Caco-2 (cell line): Measurements from ENCODE around the gene RAB3GAP1. TPM values are rescaled to one million over a fixed set of nuclear protein-coding genes. Genes with fewer than 3 reads are reported as not detected.

ENCODE experiments used
- BruUV-seq: library from RNA; stranded (reverse); fragments of 400-500 nt; replicated peaks from 2 replicates; lab custom pipeline; 2021; lab: Mats Ljungman, UMichigan
- CTCF ChIA-PET: fragments of 300-600 bp; sonication (Branson Sonifier 250); formaldehyde crosslinking; loops from one replicate; lab custom pipeline; 2022; ENCODE audit warnings: antibody characterized with exemption; lab: Charles Lee
- POLR2A ChIA-PET: fragments of 300-600 bp; sonication (Branson Sonifier 250); formaldehyde crosslinking; loops from one replicate; lab custom pipeline; 2022; ENCODE audit warnings: antibody characterized with exemption; lab: Charles Lee
- DNase-seq, 2 experiments: peaks; one replicate each; pipeline versions ENCODE4 v3.0.0 to v3.0.0-alpha.2; 2020 to 2022
- H3K27me3 ChIP-seq: replicated peaks from 2 replicates; pipeline ENCODE4 v1.6.0; 2011; ENCODE audit warnings: low read length; ENCODE audit not compliant: control insufficient read depth, insufficient read depth
- H3K36me3 ChIP-seq: 2 replicates; pipeline ENCODE4 v1.5.1; 2011; ENCODE audit warnings: low read length; ENCODE audit not compliant: control insufficient read depth, insufficient read depth
- H3K4me1 ChIP-seq: fragments of 250-450 bp; sonication (Bioruptor Pico); 2 replicates; pipeline ENCODE4 v1.5.1; 2020; ENCODE audit warnings: mild to moderate bottlenecking
- H3K4me3 ChIP-seq: 2 replicates; pipeline ENCODE4 v1.5.1; 2011; ENCODE audit warnings: low read depth, mild to moderate bottlenecking, control low read depth, low read length
- H3K9me3 ChIP-seq: fragments of 250-450 bp; sonication (Bioruptor Pico); 2 replicates; pipeline ENCODE4 v1.5.1; 2020; ENCODE audit warnings: mild to moderate bottlenecking, moderate library complexity
- H3K27ac Mint-ChIP-seq: one replicate; pipeline ENCODE4 v1.8.0; 2022; ENCODE audit warnings: mixed read lengths; ENCODE audit not compliant: unreplicated experiment
- H3K27me3 Mint-ChIP-seq: one replicate; pipeline ENCODE4 v1.8.0; 2022; ENCODE audit warnings: mixed read lengths; ENCODE audit not compliant: insufficient read depth, unreplicated experiment
- H3K36me3 Mint-ChIP-seq: one replicate; pipeline ENCODE4 v1.8.0; 2022; ENCODE audit warnings: mild to moderate bottlenecking, mixed read lengths; ENCODE audit not compliant: insufficient read depth, unreplicated experiment
- H3K4me1 Mint-ChIP-seq: one replicate; pipeline ENCODE4 v1.8.0; 2022; ENCODE audit warnings: low read depth, mixed read lengths; ENCODE audit not compliant: unreplicated experiment
- H3K4me3 Mint-ChIP-seq: one replicate; pipeline ENCODE4 v1.8.0; 2022; ENCODE audit warnings: mild to moderate bottlenecking, moderate library complexity, mixed read lengths; ENCODE audit not compliant: unreplicated experiment
- H3K9me3 Mint-ChIP-seq: one replicate; pipeline ENCODE4 v1.8.0; 2022; ENCODE audit warnings: mixed read lengths; ENCODE audit not compliant: unreplicated experiment
- CTCF ChIP-seq, 2 experiments: fragments of 200-600 bp in 1 of 2; IDR thresholded peaks; 1 replicate in 1 of 2; 2 replicates in 1 of 2; pipeline versions ENCODE4 v1.5.1 to v1.8.0; 2011 to 2022; ENCODE audit warnings: antibody characterized with exemption in 1 of 2, control low read depth in 1 of 2, inconsistent platforms in 1 of 2, low read depth in 1 of 2, low read length in 1 of 2, mild to moderate bottlenecking in 1 of 2, moderate library complexity in 1 of 2; ENCODE audit not compliant: insufficient read depth in 1 of 2, severe bottlenecking in 1 of 2, unreplicated experiment in 1 of 2
- intact Hi-C: fragments of 100-400 bp; cut with micrococcal nuclease; formaldehyde crosslinking; loops from one replicate; pipeline ENCODE4 v1.10.0; 2022; ENCODE audit not compliant: unreplicated experiment
- total RNA-seq: library from RNA; stranded (reverse); gene quantifications from 2 replicates; pipeline ENCODE4 v1.2.3, GENCODE V29; 2022

RAB3GAP1 gene
- total RNA-seq, 1 experiment from 2014 or later: 43.1 TPM

- Histone ChIP-seq H3K9me3 (peaks cover 44% of the 10 kb centered on the region), H3K36me3 (peaks cover 2% of the 10 kb centered on the region; the same call in 1 of the 2 replicates), H3K4me1 (no peaks in the 10 kb centered on the region), H3K4me3 (no peak overlapping the region), H3K27me3 (no peaks in the 10 kb centered on the region)
- peaks cover 38% of the 10 kb centered on the region for H3K36me3 Mint-ChIP-seq
- intact Hi-C loops: no loop called here
- peaks cover 8% of the 10 kb centered on the region for H3K4me1 Mint-ChIP-seq
- no peaks in the 10 kb centered on the region for H3K27me3 Mint-ChIP-seq
- H3K9me3 Mint-ChIP-seq: peaks cover 50% of the 10 kb centered on the region
- no peak overlapping the region for H3K27ac Mint-ChIP-seq
- CTCF ChIA-PET: no interaction called here
- no peak for DNase-seq
- no peak overlapping the region for H3K4me3 Mint-ChIP-seq
- POLR2A ChIA-PET: no interaction called here
- BruUV-seq: no TSS peak
- TF ChIP-seq CTCF (IDR thresholded peaks at IDR 0.05; ENCODE audit: insufficient read depth in 1 of 2, low read depth in 1 of 2, low read length in 1 of 2, severe bottlenecking in 1 of 2, unreplicated experiment in 1 of 2): no peak
Measured at GRCh38 chr2:135072125-135072997, 20.3 kb downstream of the RAB3GAP1 start.

GRCh38 chr2:135074216-135074615, 22.1 kb downstream of the RAB3GAP1 start:
- Mint-ChIP-seq H3K36me3 (peaks cover 36% of the 10 kb centered on the region), H3K27ac (no peak overlapping the region)
- no peak overlapping the region for H3K4me3 ChIP-seq

GRCh38 chr2:135076556-135076955, 24.5 kb downstream of the RAB3GAP1 start:
- Histone ChIP-seq H3K4me1 (no peaks in the 10 kb centered on the region), H3K9me3 (peaks cover 18% of the 10 kb centered on the region), H3K4me3 (no peak overlapping the region), H3K36me3 (peaks cover 2% of the 10 kb centered on the region; the same call in 1 of the 2 replicates), H3K27me3 (no peaks in the 10 kb centered on the region)
- BruUV-seq: no TSS peak
- Mint-ChIP-seq H3K4me3 (no peak overlapping the region), H3K9me3 (peaks cover 35% of the 10 kb centered on the region), H3K27me3 (no peaks in the 10 kb centered on the region), H3K27ac (no peak overlapping the region), H3K4me1 (peaks cover 8% of the 10 kb centered on the region), H3K36me3 (peaks cover 27% of the 10 kb centered on the region)
- ChIA-PET POLR2A (no interaction called here), CTCF (no interaction called here)
- intact Hi-C loops: no loop called here
- DNase-seq: no peak
- TF ChIP-seq CTCF (IDR thresholded peaks at IDR 0.05; ENCODE audit: insufficient read depth in 1 of 2, low read depth in 1 of 2, low read length in 1 of 2, severe bottlenecking in 1 of 2, unreplicated experiment in 1 of 2): no peak

More at GRCh38 chr2:135074216-135074615, 22.1 kb downstream of the RAB3GAP1 start:
- no peaks in the 10 kb centered on the region for H3K27me3 Mint-ChIP-seq
- BruUV-seq: no TSS peak
- Histone ChIP-seq H3K9me3 (peaks cover 41% of the 10 kb centered on the region), H3K36me3 (peaks cover 2% of the 10 kb centered on the region; the same call in 1 of the 2 replicates), H3K27me3 (no peaks in the 10 kb centered on the region), H3K4me1 (no peaks in the 10 kb centered on the region)
- intact Hi-C loops: no loop called here
- CTCF ChIA-PET: no interaction called here
- peaks cover 47% of the 10 kb centered on the region for H3K9me3 Mint-ChIP-seq
- no peak for TF ChIP-seq CTCF (IDR thresholded peaks at IDR 0.05; ENCODE audit: insufficient read depth in 1 of 2, low read depth in 1 of 2, low read length in 1 of 2, severe bottlenecking in 1 of 2, unreplicated experiment in 1 of 2)
- POLR2A ChIA-PET: no interaction called here
- H3K4me3 Mint-ChIP-seq: no peak overlapping the region
- DNase-seq: no peak
- H3K4me1 Mint-ChIP-seq: peaks cover 8% of the 10 kb centered on the region
